H1 (cell line): ENCODE measurements around the gene OSBPL3. TPM values are rescaled to one million over a fixed set of nuclear protein-coding genes. Genes with fewer than 3 reads are reported as not detected.

ENCODE experiments used
- CTCF ChIA-PET: fragments of 300-600 bp; sonication (Branson Sonifier 250); formaldehyde crosslinking; loops from one replicate; lab custom pipeline; 2021; ENCODE audit not compliant: partially characterized antibody; lab: Charles Lee
- POLR2A ChIA-PET: fragments of 300-600 bp; sonication (Branson Sonifier 250); formaldehyde crosslinking; loops from one replicate; lab custom pipeline; 2021; ENCODE audit warnings: inconsistent platforms; ENCODE audit not compliant: partially characterized antibody; lab: Charles Lee
- DNase-seq, 2 experiments: peaks; one replicate each; pipeline versions ENCODE4 v3.0.0 to v3.0.0-alpha.2; 2010 to 2022; ENCODE audit warnings: low spot score in 2 of 2, low read depth in 1 of 2, mixed read lengths in 1 of 2
- FAIRE-seq: peaks from 2 replicates; lab custom pipeline; 2011; peaks lifted over from hg19 to GRCh38; lab: Jason Lieb, UNC
- H2AFZ ChIP-seq: 2 replicates; pipeline ENCODE4 v1.8.1; 2012; ENCODE audit warnings: low read length, inconsistent platforms
- H2AK5ac ChIP-seq: 2 replicates; pipeline ENCODE4 v1.6.1; 2013; ENCODE audit warnings: low read depth, low read length
- H2BK120ac ChIP-seq: replicated peaks from 2 replicates; pipeline ENCODE3; 2013; ENCODE audit warnings: low read depth, low read length, inconsistent platforms
- H2BK12ac ChIP-seq: 2 replicates; pipeline ENCODE4 v1.6.1; 2013; ENCODE audit warnings: low read depth, low read length
- H2BK15ac ChIP-seq: 2 replicates; pipeline ENCODE4 v1.6.1; 2013; ENCODE audit warnings: low read length
- H2BK20ac ChIP-seq: 2 replicates; pipeline ENCODE4 v1.6.1; 2013; ENCODE audit warnings: low read length
- H2BK5ac ChIP-seq: 2 replicates; pipeline ENCODE4 v1.6.1; 2013; ENCODE audit warnings: low read depth, low read length
- H3K14ac ChIP-seq: 2 replicates; pipeline ENCODE4 v1.6.1; 2013; ENCODE audit warnings: inconsistent platforms; ENCODE audit not compliant: insufficient read length
- H3K18ac ChIP-seq: 2 replicates; pipeline ENCODE4 v1.6.1; 2013; ENCODE audit warnings: low read length; ENCODE audit errors: extremely low read depth
- H3K23ac ChIP-seq: 2 replicates; pipeline ENCODE4 v1.6.1; 2013; ENCODE audit warnings: inconsistent platforms; ENCODE audit not compliant: insufficient read length
- H3K23me2 ChIP-seq: 2 replicates; pipeline ENCODE4 v1.6.1; 2013; ENCODE audit warnings: low read depth, low read length
- H3K27ac ChIP-seq: 2 replicates; pipeline ENCODE4 v1.6.1; 2011; ENCODE audit warnings: low read depth, low read length, inconsistent platforms
- H3K27me3 ChIP-seq, 4 experiments: replicated peaks in 1 of 4; 1 replicate in 1 of 4; 2 replicates in 3 of 4; pipeline versions ENCODE4 v1.6.1 to v1.8.1; 2011 to 2013; ENCODE audit warnings: low read length in 3 of 4, mild to moderate bottlenecking in 3 of 4, inconsistent platforms in 2 of 4, mixed read lengths in 2 of 4, moderate library complexity in 1 of 4; ENCODE audit not compliant: control insufficient read depth in 3 of 4, insufficient read depth in 3 of 4; ENCODE audit errors: extremely low read depth in 1 of 4
- H3K36me3 ChIP-seq, 4 experiments: 2 replicates each; pipeline versions ENCODE4 v1.6.1 to v1.8.1; 2011 to 2013; ENCODE audit warnings: mild to moderate bottlenecking in 4 of 4, low read length in 3 of 4, moderate library complexity in 2 of 4, control low read depth in 1 of 4, inconsistent platforms in 1 of 4; ENCODE audit not compliant: insufficient read depth in 4 of 4, control insufficient read depth in 2 of 4
- H3K4ac ChIP-seq: replicated peaks from 2 replicates; pipeline ENCODE3; 2013; ENCODE audit warnings: low read length, low read depth, mixed read lengths, inconsistent platforms; ENCODE audit not compliant: insufficient read length
- H3K4me1 ChIP-seq, 4 experiments: replicated peaks in 1 of 4; 1 replicate in 1 of 4; 2 replicates in 3 of 4; pipeline versions ENCODE4 v1.6.1 to v1.8.1; 2011 to 2013; ENCODE audit warnings: low read length in 3 of 4, inconsistent platforms in 2 of 4, mixed read lengths in 1 of 4; ENCODE audit not compliant: insufficient read depth in 4 of 4, control insufficient read depth in 3 of 4
- H3K4me2 ChIP-seq, 2 experiments: 2 replicates each; pipeline versions ENCODE4 v1.6.1 to v1.8.1; 2011 to 2013; ENCODE audit warnings: low read depth in 2 of 2, low read length in 2 of 2, control low read depth in 1 of 2, inconsistent platforms in 1 of 2, mild to moderate bottlenecking in 1 of 2; ENCODE audit not compliant: insufficient read depth in 1 of 2
- H3K4me3 ChIP-seq, 4 experiments: fragments of 200-600, 300-600 bp in 1 of 4; sonication (generic), shearing (Covaris generic), sonication (Bioruptor Twin) in 1 of 4; 2 replicates each; pipeline versions ENCODE4 v1.5.1 to v1.8.1; 2011 to 2016; ENCODE audit warnings: low read length in 4 of 4, low read depth in 3 of 4, control low read depth in 2 of 4, inconsistent platforms in 2 of 4, mild to moderate bottlenecking in 2 of 4, mixed read lengths in 1 of 4, moderate library complexity in 1 of 4; ENCODE audit not compliant: insufficient read depth in 2 of 4; ENCODE audit errors: extremely low read depth in 1 of 4
- H3K56ac ChIP-seq: replicated peaks from 2 replicates; pipeline ENCODE3; 2013; ENCODE audit warnings: low read depth, mild to moderate bottlenecking, mixed read lengths, low read length, inconsistent platforms; ENCODE audit not compliant: insufficient read length
- H3K79me1 ChIP-seq: 2 replicates; pipeline ENCODE4 v1.6.1; 2013; ENCODE audit warnings: low read depth, low read length, control low read depth
- H3K79me2 ChIP-seq, 2 experiments: 2 replicates each; pipeline versions ENCODE4 v1.6.1 to v1.8.1; 2012 to 2013; ENCODE audit warnings: low read length in 2 of 2, mild to moderate bottlenecking in 2 of 2, inconsistent platforms in 1 of 2; ENCODE audit not compliant: insufficient read depth in 2 of 2, control insufficient read depth in 1 of 2
- H3K9ac ChIP-seq, 4 experiments: replicated peaks in 1 of 4; 1 replicate in 1 of 4; 2 replicates in 3 of 4; pipeline versions ENCODE4 v1.6.1 to v1.8.1; 2011 to 2013; ENCODE audit warnings: low read depth in 3 of 4, low read length in 3 of 4, control low read depth in 2 of 4, mild to moderate bottlenecking in 2 of 4, moderate library complexity in 2 of 4, inconsistent platforms in 1 of 4; ENCODE audit errors: extremely low read depth in 1 of 4
- H3K9me3 ChIP-seq, 2 experiments: 2 replicates each; pipeline versions ENCODE4 v1.6.1 to v1.8.1; 2012 to 2013; ENCODE audit warnings: mild to moderate bottlenecking in 2 of 2, moderate library complexity in 2 of 2, control low read depth in 1 of 2, inconsistent platforms in 1 of 2, low read depth in 1 of 2, low read length in 1 of 2, mixed read lengths in 1 of 2; ENCODE audit not compliant: insufficient read depth in 2 of 2
- H4K20me1 ChIP-seq, 2 experiments: replicated peaks in 1 of 2; 2 replicates each; pipeline versions ENCODE3 to v1.8.1; 2011 to 2013; ENCODE audit warnings: inconsistent platforms in 2 of 2, low read length in 2 of 2, mild to moderate bottlenecking in 1 of 2; ENCODE audit not compliant: insufficient read depth in 2 of 2, control insufficient read depth in 1 of 2
- H4K5ac ChIP-seq: 2 replicates; pipeline ENCODE4 v1.6.1; 2013; ENCODE audit warnings: low read length, low read depth, mixed read lengths, inconsistent platforms; ENCODE audit not compliant: insufficient read length
- H4K8ac ChIP-seq: 2 replicates; pipeline ENCODE4 v1.8.0; 2013; ENCODE audit warnings: mild to moderate bottlenecking, moderate library complexity, low read length, inconsistent platforms; ENCODE audit not compliant: insufficient read depth; ENCODE audit errors: extremely low read depth
- H4K91ac ChIP-seq: replicated peaks from 2 replicates; pipeline ENCODE3; 2013; ENCODE audit warnings: low read length, mixed read lengths, inconsistent platforms; ENCODE audit not compliant: insufficient read length
- CHD1 ChIP-seq: IDR thresholded peaks from 2 replicates; pipeline ENCODE4 v1.6.1; 2012; ENCODE audit warnings: low read depth, low read length, improper control_type of control experiment
- CREB1 ChIP-seq: IDR thresholded peaks from 2 replicates; pipeline ENCODE4 v1.6.1; 2012; ENCODE audit warnings: inconsistent platforms
- E2F6 ChIP-seq: IDR thresholded peaks from 2 replicates; pipeline ENCODE4 v1.6.1; 2012; ENCODE audit warnings: inconsistent platforms
- MAFK ChIP-seq: IDR thresholded peaks from 2 replicates; pipeline ENCODE4 v1.6.1; 2012; ENCODE audit warnings: low read depth, mild to moderate bottlenecking, improper control_type of control experiment, low read length
- POLR2A ChIP-seq, 2 experiments: IDR thresholded peaks; 1 replicate in 1 of 2; 2 replicates in 1 of 2; pipeline ENCODE4 v1.6.1; 2011; ENCODE audit warnings: low read depth in 2 of 2, low read length in 2 of 2, mild to moderate bottlenecking in 2 of 2; ENCODE audit errors: control extremely low read depth in 1 of 2
- POLR2AphosphoS5 ChIP-seq: IDR thresholded peaks from 2 replicates; pipeline ENCODE4 v1.6.1; 2011; ENCODE audit warnings: low read depth, low read length
- SIRT6 ChIP-seq: IDR thresholded peaks from one replicate; pipeline ENCODE4 v1.7.1; 2012; ENCODE audit warnings: low read length, inconsistent platforms
- SIX5 ChIP-seq: IDR thresholded peaks from 2 replicates; pipeline ENCODE4 v1.6.1; 2011; ENCODE audit warnings: mild to moderate bottlenecking, low read depth, low read length
- SRF ChIP-seq: IDR thresholded peaks from 2 replicates; pipeline ENCODE4 v1.6.1; 2011; ENCODE audit warnings: mild to moderate bottlenecking, low read depth, low read length, moderate library complexity
- TBP ChIP-seq: IDR thresholded peaks from 2 replicates; pipeline ENCODE4 v1.6.1; 2011; ENCODE audit warnings: low read depth, low read length, improper control_type of control experiment
- WGBS, 2 experiments: shearing (Covaris generic) in 1 of 2; methylation state at CpG; one replicate each; pipeline versions ENCODE4 v1.1.6 to v1.1.7; 2013 to 2015; ENCODE audit warnings: low lambda C conversion rate in 2 of 2, mixed read lengths in 2 of 2, inconsistent platforms in 1 of 2, low coverage in 1 of 2, missing lambda C conversion rate in 1 of 2; ENCODE audit not compliant: insufficient replicate concordance in 2 of 2, insufficient coverage in 1 of 2, insufficient read length in 1 of 2; ENCODE audit errors: extremely low coverage in 1 of 2, missing lambda C conversion rate in 1 of 2; 5-methylcytosine and 5-hydroxymethylcytosine counted together
- polyA plus RNA-seq, 7 experiments: library from polyadenylated mRNA; depleted of rRNA in 3 of 7; stranded (reverse) in 5 of 7; unstranded in 2 of 7; fragments of >200 nt in 5 of 7; fragments of 200-250 nt in 2 of 7; gene quantifications; 1 replicate in 5 of 7; 2 replicates in 1 of 7; 4 replicates in 1 of 7; pipeline versions ENCODE4 v1.2.1 to v1.2.3, GENCODE V29; 2011 to 2013; ENCODE audit warnings: missing spikeins in 2 of 7, mixed read lengths in 2 of 7
- total RNA-seq: library from RNA; stranded (reverse); fragmentation: NEBNext Ultra II Directional; extraction: Animal tissue kit (Norgen Biotek cat#: 25700); gene quantifications from 2 replicates; pipeline ENCODE4 v1.2.1, GENCODE V29; 2021

The OSBPL3 gene
- total and polyA plus RNA-seq, 2 of the 8 experiments (the other 6 are each of a cell fraction or from before 2014, with no cell fraction given), result 2.8 to 13.9 TPM

DNA sequence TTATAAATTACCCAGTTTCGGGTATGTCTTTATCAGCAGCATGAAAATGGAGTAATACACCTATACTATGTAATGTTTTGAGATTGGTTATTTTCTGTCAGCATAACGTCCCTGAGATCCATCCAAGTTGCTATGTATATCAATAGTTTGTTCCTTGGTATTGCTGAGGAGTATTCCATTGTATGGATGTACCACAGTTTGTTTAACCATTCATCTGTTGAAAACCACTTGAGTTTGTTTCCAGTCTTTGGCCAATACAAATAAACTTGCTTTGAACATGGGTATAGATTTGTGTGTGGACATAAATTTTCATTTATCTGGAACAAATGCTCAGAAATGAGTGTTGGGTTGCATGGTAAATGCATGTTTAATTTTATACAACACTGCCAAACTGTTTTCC lies 119.4 kb downstream of the OSBPL3 start:
- DNase-seq (no peak), FAIRE-seq (no peak)
- Histone ChIP-seq H3K4me3 (no peak overlapping the region), H2BK15ac (no peak overlapping the region), H3K18ac (no peak overlapping the region), H3K4ac (no peak overlapping the region), H2BK120ac (no peak overlapping the region), H3K9ac (no peak overlapping the region), H3K4me2 (no peak overlapping the region), H4K20me1 (no peaks in the 10 kb centered on the region), H2AK5ac (no peak overlapping the region), H2BK12ac (no peak overlapping the region), H4K91ac (no peak overlapping the region), H4K8ac (no peak overlapping the region), H3K36me3 (peaks cover 0 to 4% (median 0%) of the 10 kb centered on the region in 4 experiments; a peak in 1 of 8 replicates), H3K23ac (no peak overlapping the region), H2BK5ac (no peak overlapping the region), H3K9me3 (no peaks in the 10 kb centered on the region), H3K4me1 (no peaks in the 10 kb centered on the region), H3K79me2 (no peaks in the 10 kb centered on the region), H3K27ac (no peak overlapping the region), H2AFZ (no peak overlapping the region), H4K5ac (no peak overlapping the region), H3K14ac (no peak overlapping the region), H3K23me2 (no peaks in the 10 kb centered on the region), H2BK20ac (no peak overlapping the region), H3K27me3 (no peaks in the 10 kb centered on the region), H3K79me1 (no peaks in the 10 kb centered on the region), H3K56ac (no peak overlapping the region)
- POLR2A ChIA-PET, result no interaction called here
- no peak for TF ChIP-seq SIX5
- TF ChIP-seq E2F6, result no peak
- TF ChIP-seq POLR2AphosphoS5, result no peak
- no peak for TF ChIP-seq SIRT6
- no peak for TF ChIP-seq CHD1
- TF ChIP-seq CREB1, result no peak
- no peak for TF ChIP-seq POLR2A (IDR thresholded peaks at IDR 0.05; ENCODE audit: control extremely low read depth in 1 of 2, low read depth in 2 of 2, low read length in 2 of 2)
- TF ChIP-seq SRF, result no peak
- no peak for TF ChIP-seq TBP
- no peak for TF ChIP-seq MAFK
- WGBS, 2 experiments, result 92% methylated on average over 2 of the region's 2 CpGs; no CpG with 5 or more reads in 1 of the 2 experiments
- CTCF ChIA-PET, result interaction anchor here (1.7 kb wide), 1 partner anchor 18 kb away, joined by 4 read pairs; no protein-coding TSS in a partner anchor
